C4-2B (cell line): Measurements from ENCODE around the gene B3GALT6.
"Not testable (repeated sequence)": the region's sequence is repeated elsewhere in the genome, so short reads cannot be mapped to it uniquely, and the experiment has no call there.

ENCODE experiments used
- H3K27ac ChIP-seq: fragments of 450-650 bp; 2 replicates; pipeline ENCODE4 v1.5.1; 2017
- ZFX ChIP-seq: fragments of 450-650 bp; IDR thresholded peaks from 2 replicates; pipeline ENCODE4 v1.6.1; 2017
- TF ChIP-seq, protein P1 (sequence below): fragments of 450-650 bp; conservative IDR thresholded peaks from 2 replicates; pipeline ENCODE4 v1.5.1; 2017; ENCODE audit warnings: mild to moderate bottlenecking

B3GALT6 gene

GRCh38 chr1:1189111-1189510 is 42.9 kb upstream of the B3GALT6 start:
- TF ChIP-seq, protein P1, sequence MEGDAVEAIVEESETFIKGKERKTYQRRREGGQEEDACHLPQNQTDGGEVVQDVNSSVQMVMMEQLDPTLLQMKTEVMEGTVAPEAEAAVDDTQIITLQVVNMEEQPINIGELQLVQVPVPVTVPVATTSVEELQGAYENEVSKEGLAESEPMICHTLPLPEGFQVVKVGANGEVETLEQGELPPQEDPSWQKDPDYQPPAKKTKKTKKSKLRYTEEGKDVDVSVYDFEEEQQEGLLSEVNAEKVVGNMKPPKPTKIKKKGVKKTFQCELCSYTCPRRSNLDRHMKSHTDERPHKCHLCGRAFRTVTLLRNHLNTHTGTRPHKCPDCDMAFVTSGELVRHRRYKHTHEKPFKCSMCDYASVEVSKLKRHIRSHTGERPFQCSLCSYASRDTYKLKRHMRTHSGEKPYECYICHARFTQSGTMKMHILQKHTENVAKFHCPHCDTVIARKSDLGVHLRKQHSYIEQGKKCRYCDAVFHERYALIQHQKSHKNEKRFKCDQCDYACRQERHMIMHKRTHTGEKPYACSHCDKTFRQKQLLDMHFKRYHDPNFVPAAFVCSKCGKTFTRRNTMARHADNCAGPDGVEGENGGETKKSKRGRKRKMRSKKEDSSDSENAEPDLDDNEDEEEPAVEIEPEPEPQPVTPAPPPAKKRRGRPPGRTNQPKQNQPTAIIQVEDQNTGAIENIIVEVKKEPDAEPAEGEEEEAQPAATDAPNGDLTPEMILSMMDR, result no peak
- TF ChIP-seq ZFX, result no peak
- no peak overlapping the region for H3K27ac ChIP-seq

GRCh38 chr1:1191734-1192133 is 40.3 kb upstream of the B3GALT6 start:
- no peak for TF ChIP-seq ZFX
- TF ChIP-seq, protein P1, result no peak
- no peak overlapping the region for H3K27ac ChIP-seq

DNA sequence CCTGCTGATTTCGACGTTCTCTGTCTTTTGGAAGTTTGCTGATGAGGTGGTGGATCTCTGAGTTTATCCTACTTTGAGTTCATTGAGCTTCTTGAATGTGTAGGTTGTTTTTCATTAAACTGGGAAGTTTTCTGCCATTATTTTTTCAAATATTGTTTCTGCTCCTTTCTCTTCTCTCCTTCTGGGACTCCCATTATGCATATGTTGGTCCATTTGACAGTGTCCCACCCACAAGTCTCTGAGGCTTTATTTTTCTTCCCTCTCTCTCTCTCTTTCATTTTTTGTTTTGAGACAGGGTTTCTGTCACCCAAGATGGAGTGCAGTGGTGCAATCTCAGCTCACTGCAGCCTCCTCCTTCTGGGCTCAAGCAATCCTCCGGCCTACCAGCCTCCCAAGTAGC is 37.3 kb upstream of the B3GALT6 start:
- no peak overlapping the region for H3K27ac ChIP-seq
- no peak for TF ChIP-seq ZFX
- TF ChIP-seq, protein P1, result no peak

DNA sequence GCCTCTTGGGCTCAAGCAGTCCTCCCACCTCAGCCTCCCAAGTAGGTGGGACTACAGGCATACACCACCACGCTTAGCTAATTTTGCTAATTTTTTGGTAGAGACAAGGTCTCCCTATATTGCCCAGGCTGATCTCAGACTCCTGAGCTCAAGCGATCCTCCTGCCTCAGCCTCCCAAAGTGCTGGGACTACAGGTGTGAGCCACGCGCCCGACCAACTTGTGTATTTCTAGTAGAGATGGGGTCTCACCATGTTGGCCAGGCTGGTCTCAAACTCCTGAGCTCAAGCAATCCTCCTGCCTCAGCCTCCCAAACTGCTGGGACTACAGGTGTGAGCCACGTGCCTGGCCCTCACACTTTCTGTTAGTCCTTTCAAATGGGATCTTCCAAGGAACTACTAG is 36.3 kb upstream of the B3GALT6 start:
- not testable (repeated sequence) for H3K27ac ChIP-seq

GRCh38 chr1:1196431-1197187 is 35.4 kb upstream of the B3GALT6 start:
- H3K27ac ChIP-seq, result no peak overlapping the region
- TF ChIP-seq, protein P1, result no peak
- TF ChIP-seq ZFX, result no peak

GRCh38 chr1:1197188-1197500 is 34.9 kb upstream of the B3GALT6 start:
- TF ChIP-seq, protein P1, result no peak
- no peak for TF ChIP-seq ZFX
- no peak overlapping the region for H3K27ac ChIP-seq

GRCh38 chr1:1197551-1198422 is 34.2 kb upstream of the B3GALT6 start:
- no peak overlapping the region for H3K27ac ChIP-seq
- TF ChIP-seq ZFX, result no peak
- TF ChIP-seq, protein P1, result no peak
